Cardiac fibroblast (primary cell): ENCODE results near the gene CDX2.

Source experiments
- DNase-seq, 2 donors: peaks; one replicate each; pipeline versions ENCODE4 v3.0.0 to v3.0.0-alpha.2; 2010; ENCODE audit warnings: low read depth in 2 of 2
- H3K4me3 ChIP-seq, 2 donors: replicated peaks in 1 of 2; 1 replicate in 1 of 2; 2 replicates in 1 of 2; pipeline ENCODE4 v1.5.1; 2011; ENCODE audit warnings: low read depth in 2 of 2, low read length in 2 of 2, mild to moderate bottlenecking in 2 of 2, moderate library complexity in 1 of 2
- CTCF ChIP-seq: IDR thresholded peaks from one replicate; pipeline ENCODE4 v1.5.1; 2011; ENCODE audit warnings: low read depth, mild to moderate bottlenecking, low read length, inconsistent platforms

Gene CDX2

GRCh38 chr13:27969866-27970229 is 733 bp upstream of the CDX2 start:
- no peak for DNase-seq
- TF ChIP-seq CTCF, result no peak
- H3K4me3 ChIP-seq, result no peak overlapping the region

- no peak overlapping the region for H3K4me3 ChIP-seq
- no peak for DNase-seq
- no peak for TF ChIP-seq CTCF
These were observed 616 bp downstream of the CDX2 start for GRCh38 chr13:27968316-27969081.

GRCh38 chr13:27967736-27968315 is 1.3 kb downstream of the CDX2 start:
- no peak for TF ChIP-seq CTCF
- no peak for DNase-seq
- H3K4me3 ChIP-seq, result no peak overlapping the region

GRCh38 chr13:27967203-27967735 is 1.8 kb downstream of the CDX2 start:
- DNase-seq, result no peak
- no peak overlapping the region for H3K4me3 ChIP-seq
- TF ChIP-seq CTCF, result no peak

GRCh38 chr13:27966641-27967202 is 2.4 kb downstream of the CDX2 start:
- H3K4me3 ChIP-seq, result no peak overlapping the region
- DNase-seq, result no peak
- no peak for TF ChIP-seq CTCF

GRCh38 chr13:27965740-27966640 is 3.1 kb downstream of the CDX2 start:
- TF ChIP-seq CTCF, result no peak
- DNase-seq, result no peak
- H3K4me3 ChIP-seq, result no peak overlapping the region
